IPS DF 6.9 (cell line): ENCODE data around the gene UVRAG.
"Not testable (repeated sequence)": the region's sequence is repeated elsewhere in the genome, so short reads cannot be mapped to it uniquely, and the experiment has no call there.

Experiments
- DNase-seq: peaks from one replicate; pipeline ENCODE4 v3.0.0-alpha.2; 2013; ENCODE audit warnings: low read depth, low spot score
- H3K27ac ChIP-seq: one replicate; pipeline ENCODE4 v1.5.1; 2013; ENCODE audit warnings: low read length, control low read depth
- H3K27me3 ChIP-seq: 2 replicates; pipeline ENCODE4 v1.6.1; 2013; ENCODE audit warnings: mild to moderate bottlenecking, low read length; ENCODE audit not compliant: control insufficient read depth, insufficient read depth
- H3K36me3 ChIP-seq: 2 replicates; pipeline ENCODE4 v1.6.1; 2013; ENCODE audit warnings: low read length; ENCODE audit not compliant: control insufficient read depth, insufficient read depth
- H3K4me1 ChIP-seq: 2 replicates; pipeline ENCODE4 v1.6.1; 2013; ENCODE audit warnings: low read length; ENCODE audit not compliant: control insufficient read depth, insufficient read depth
- H3K4me3 ChIP-seq: 2 replicates; pipeline ENCODE4 v1.5.1; 2013; ENCODE audit warnings: mild to moderate bottlenecking, low read length
- H3K9me3 ChIP-seq: 2 replicates; pipeline ENCODE4 v1.6.1; 2013; ENCODE audit warnings: low read length, inconsistent platforms; ENCODE audit not compliant: control insufficient read depth, insufficient read depth
- WGBS: extraction: QIAGEN DNeasy Blood & Tissue Kit; methylation state at CpG from one replicate; pipeline ENCODE4 v1.1.7; 2013; ENCODE audit warnings: mixed read lengths, missing lambda C conversion rate; ENCODE audit not compliant: insufficient read length, insufficient coverage; 5-methylcytosine and 5-hydroxymethylcytosine counted together

UVRAG gene

DNA sequence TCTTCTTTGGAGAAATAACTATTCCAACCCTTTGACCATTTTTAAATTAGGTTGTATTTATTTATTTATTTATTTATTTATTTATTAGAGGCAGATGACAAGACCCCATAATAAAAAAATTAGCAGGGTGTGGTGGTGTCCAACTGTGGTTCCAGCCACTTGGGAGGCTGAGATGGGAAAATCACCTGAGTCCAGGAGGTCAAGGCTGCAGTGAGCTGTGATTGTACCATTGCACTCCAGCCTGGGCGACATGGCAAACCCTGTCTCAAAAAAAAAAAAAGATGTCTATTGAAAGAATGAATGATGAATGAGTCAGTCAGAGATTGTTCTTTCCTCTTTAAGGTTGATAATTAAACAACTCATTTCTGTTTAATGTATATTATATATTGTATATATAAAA, 261.7 kb downstream of the UVRAG start:
- H3K4me3 ChIP-seq: no peak overlapping the region
- no peaks in the 10 kb centered on the region for H3K4me1 ChIP-seq
- whole genome bisulfite sequencing: no CpG with 5 or more reads among the region's 1 CpG

DNA sequence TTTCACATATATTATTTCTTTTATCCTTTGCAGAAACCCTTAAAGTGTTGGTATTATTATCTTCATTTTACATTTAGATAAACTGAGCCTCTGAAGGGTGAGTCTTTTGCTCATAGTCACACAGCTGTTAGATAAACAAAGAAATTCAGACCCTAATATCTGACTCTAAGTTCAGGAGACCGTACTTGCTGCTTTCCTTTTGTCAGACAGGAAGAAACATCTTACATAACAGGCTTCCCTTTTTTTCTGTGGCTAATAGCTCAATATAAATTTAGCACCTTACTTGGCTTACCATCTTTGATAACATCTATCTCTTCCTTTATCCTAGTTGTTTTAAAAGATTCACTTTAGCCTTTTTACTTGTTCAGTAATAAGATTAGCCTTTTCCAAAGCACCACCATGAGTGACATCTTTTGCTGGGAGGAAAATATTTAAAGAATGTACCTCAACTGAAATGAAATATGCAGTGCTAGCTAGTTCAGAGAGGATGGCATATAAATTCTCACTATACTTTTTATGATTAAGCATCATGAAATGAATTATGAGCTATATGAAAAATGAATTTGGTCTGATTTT, 262.7 kb downstream of the UVRAG start:
- no CpG with 5 or more reads among the region's 1 CpG for WGBS
- Histone ChIP-seq H3K4me1 (no peaks in the 10 kb centered on the region), H3K9me3 (no peaks in the 10 kb centered on the region), H3K27ac (no peak overlapping the region), H3K27me3 (no peaks in the 10 kb centered on the region), H3K36me3 (no peaks in the 10 kb centered on the region), H3K4me3 (no peak overlapping the region)
- DNase-seq: no peak

More for the DNA sequence above, 261.7 kb downstream of the UVRAG start:
- Histone ChIP-seq H3K27ac (no peak overlapping the region), H3K27me3 (no peaks in the 10 kb centered on the region), H3K9me3 (no peaks in the 10 kb centered on the region), H3K36me3 (no peaks in the 10 kb centered on the region)
- no peak for DNase-seq

DNA sequence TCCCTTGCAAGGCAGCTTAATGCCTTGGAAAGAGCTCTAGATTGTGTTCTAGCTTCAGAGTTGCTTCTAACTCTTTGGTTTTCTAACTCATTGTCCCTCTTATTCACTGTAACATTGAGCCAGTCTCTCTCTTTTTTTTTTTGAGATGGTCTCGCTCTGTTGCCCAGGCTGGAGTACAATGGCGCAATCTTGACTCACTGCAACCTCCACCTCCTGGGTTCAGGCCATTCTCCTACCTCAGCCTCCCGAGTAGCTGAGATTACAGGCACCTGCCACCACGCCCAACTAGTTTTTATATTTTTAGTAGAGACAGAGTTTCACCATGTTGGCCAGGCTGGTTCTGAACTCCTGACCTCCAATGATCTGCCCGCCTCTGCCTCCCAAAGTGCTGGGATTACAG, 266.1 kb downstream of the UVRAG start:
- H3K4me3 ChIP-seq, H3K9me3 ChIP-seq, H3K27ac ChIP-seq, H3K27me3 ChIP-seq, DNase-seq, H3K36me3 ChIP-seq, H3K4me1 ChIP-seq: not testable (repeated sequence)
- WGBS: no CpG with 5 or more reads among the region's 5 CpGs

- DNase-seq: no peak
Observed at GRCh38 chr11:76083563-76084451, 268.8 kb downstream of the UVRAG start.

GRCh38 chr11:76085270-76085669, 270.3 kb downstream of the UVRAG start:
- no peaks in the 10 kb centered on the region for H3K36me3 ChIP-seq
- H3K4me3 ChIP-seq: no peak overlapping the region
- H3K27me3 ChIP-seq: no peaks in the 10 kb centered on the region
- WGBS: no CpG with 5 or more reads among the region's 1 CpG
- H3K9me3 ChIP-seq: no peaks in the 10 kb centered on the region
- H3K27ac ChIP-seq: no peak overlapping the region
- peaks cover 2% of the 10 kb centered on the region; the same call in 1 of the 2 replicates for H3K4me1 ChIP-seq
- no peak for DNase-seq

More at GRCh38 chr11:76083563-76084451, 268.8 kb downstream of the UVRAG start:
- Histone ChIP-seq H3K27ac (no peak overlapping the region), H3K27me3 (no peaks in the 10 kb centered on the region), H3K4me1 (peaks cover 2% of the 10 kb centered on the region; the same call in 1 of the 2 replicates), H3K4me3 (no peak overlapping the region), H3K9me3 (no peaks in the 10 kb centered on the region), H3K36me3 (no peaks in the 10 kb centered on the region)
- WGBS: 100% methylated on average over 1 of the region's 7 CpGs

GRCh38 chr11:76086743-76087635, 272.0 kb downstream of the UVRAG start:
- Histone ChIP-seq H3K4me1 (peaks cover 2% of the 10 kb centered on the region; the same call in 1 of the 2 replicates), H3K36me3 (no peaks in the 10 kb centered on the region), H3K27me3 (no peaks in the 10 kb centered on the region), H3K4me3 (no peak overlapping the region), H3K9me3 (no peaks in the 10 kb centered on the region), H3K27ac (no peak overlapping the region)
- no peak for DNase-seq
- WGBS: no CpG with 5 or more reads among the region's 6 CpGs

DNA sequence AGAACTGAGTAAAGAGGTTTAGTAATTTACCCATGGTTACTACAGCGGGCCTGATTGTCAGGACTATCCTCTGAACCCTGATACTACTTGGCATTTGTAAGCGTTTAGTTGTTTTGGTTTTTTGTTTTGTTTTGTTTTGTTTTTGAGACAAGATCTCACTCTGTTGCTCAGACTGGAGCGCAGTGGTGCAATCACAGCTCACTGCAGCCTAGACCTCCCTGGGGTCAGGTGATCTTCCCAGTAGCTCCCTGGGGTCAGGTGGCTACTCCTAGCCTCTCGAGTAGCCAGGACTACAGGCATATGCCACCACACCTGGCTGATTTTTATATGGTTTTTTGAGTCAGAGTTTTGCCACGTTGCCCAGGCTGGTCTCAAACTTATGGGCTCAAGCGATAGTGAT, 272.7 kb downstream of the UVRAG start:
- Histone ChIP-seq H3K27me3 (no peaks in the 10 kb centered on the region), H3K9me3 (no peaks in the 10 kb centered on the region), H3K27ac (no peak overlapping the region), H3K4me1 (peaks cover 2% of the 10 kb centered on the region; the same call in 1 of the 2 replicates), H3K4me3 (no peak overlapping the region), H3K36me3 (no peaks in the 10 kb centered on the region)
- WGBS: no CpG with 5 or more reads among the region's 6 CpGs
- no peak for DNase-seq

GRCh38 chr11:76088511-76088910, 273.5 kb downstream of the UVRAG start:
- Histone ChIP-seq H3K36me3 (no peaks in the 10 kb centered on the region), H3K4me3 (no peak overlapping the region), H3K9me3 (no peaks in the 10 kb centered on the region), H3K27ac (no peak overlapping the region), H3K27me3 (no peaks in the 10 kb centered on the region), H3K4me1 (peaks cover 2% of the 10 kb centered on the region; the same call in 1 of the 2 replicates)
- WGBS: no CpG with 5 or more reads among the region's 3 CpGs
- DNase-seq: no peak

GRCh38 chr11:76090174-76090573, 275.2 kb downstream of the UVRAG start:
- no CpG with 5 or more reads among the region's 2 CpGs for WGBS
- Histone ChIP-seq H3K27ac (no peak overlapping the region), H3K36me3 (no peaks in the 10 kb centered on the region), H3K4me1 (peaks cover 2% of the 10 kb centered on the region; the same call in 1 of the 2 replicates), H3K9me3 (no peaks in the 10 kb centered on the region), H3K27me3 (no peaks in the 10 kb centered on the region), H3K4me3 (no peak overlapping the region)
- DNase-seq: no peak

GRCh38 chr11:76090821-76091220, 275.8 kb downstream of the UVRAG start:
- WGBS: no CpG with 5 or more reads among the region's 1 CpG
- H3K9me3 ChIP-seq: no peaks in the 10 kb centered on the region
- no peak for DNase-seq
- no peaks in the 10 kb centered on the region for H3K36me3 ChIP-seq
- H3K4me1 ChIP-seq: 0 out of 2 replicates have a peak, but pooled peaks cover 2% of the 10 kb centered on the region
- H3K27ac ChIP-seq: no peak overlapping the region
- H3K27me3 ChIP-seq: no peaks in the 10 kb centered on the region
- H3K4me3 ChIP-seq: no peak overlapping the region
